Measurements from ENCODE around the gene EXOC1. TPM values are rescaled to one million over a fixed set of nuclear protein-coding genes. Genes with fewer than 3 reads are reported as not detected.

Gene EXOC1
- total and polyA plus RNA-seq, 12 donors, result 13.1 to 26.3 (median 21.5) TPM

- H3K9me3 ChIP-seq, result no peaks in the 10 kb centered on the region
- DNase-seq (no peak), ATAC-seq (peak in 3 of 8 donors; percentile 40 to 55 (median 55))
- intact Hi-C loops (cut with DNase I), result loop anchor here in 1 of 10 donors (5.0 kb wide), 1 partner anchor 40 kb away; the partner anchor contains the start of gene CEP135
- H3K36me3 ChIP-seq, result peaks cover 0 to 47% (median 8%) of the 10 kb centered on the region in 9 donors
- H3K4me1 ChIP-seq, result peaks cover 0 to 14% (median 0%) of the 10 kb centered on the region in 9 donors
- H3K4me3 ChIP-seq, result no peak overlapping the region
- H3K27me3 ChIP-seq, result no peaks in the 10 kb centered on the region
- no peak for TF ChIP-seq CTCF (IDR thresholded peaks at IDR 0.05)
- H3K27ac ChIP-seq, result peak overlapping the region in 3 of 10 donors; percentile 0 to 16 (median 10)
- 63 to 76% methylated on average over 3 of the region's 3 CpGs for WGBS, 2 donors
Measured at GRCh38 chr4:55906989-55907388, 53.5 kb downstream of the EXOC1 start.

- Histone ChIP-seq H3K27me3 (no peaks in the 10 kb centered on the region), H3K9me3 (no peaks in the 10 kb centered on the region), H3K27ac (peak overlapping the region in 1 of 10 donors; percentile 16), H3K4me1 (peaks cover 0 to 14% (median 0%) of the 10 kb centered on the region in 9 donors), H3K4me3 (peak overlapping the region in 1 of 10 donors; percentile 13), H3K36me3 (peaks cover 0 to 42% (median 8%) of the 10 kb centered on the region in 9 donors)
- DNase-seq, result no peak
- no peak for ATAC-seq
- no peak for TF ChIP-seq CTCF (IDR thresholded peaks at IDR 0.05)
- intact Hi-C loops (cut with DNase I), result loop anchor here in 1 of 10 donors (5.0 kb wide), 1 partner anchor 40 kb away; the partner anchor contains the start of gene CEP135
Measured at GRCh38 chr4:55907469-55907868, 54.0 kb downstream of the EXOC1 start.

GRCh38 chr4:55910140-55910539 lies 56.7 kb downstream of the EXOC1 start:
- intact Hi-C loops (cut with DNase I), result no loop called here
- WGBS, 2 donors, result 91 to 100% methylated on average over 1 of the region's 1 CpG
- Histone ChIP-seq H3K4me3 (no peak overlapping the region), H3K9me3 (peaks cover 0 to 10% (median 0%) of the 10 kb centered on the region in 11 donors), H3K4me1 (peaks cover 0 to 14% (median 0%) of the 10 kb centered on the region in 9 donors), H3K27me3 (no peaks in the 10 kb centered on the region), H3K27ac (no peak overlapping the region), H3K36me3 (peaks cover 0 to 17% (median 0%) of the 10 kb centered on the region in 9 donors)
- ATAC-seq, result no peak
- no peak for TF ChIP-seq CTCF (IDR thresholded peaks at IDR 0.05)
- DNase-seq, result no peak

GRCh38 chr4:55912249-55912648 lies 58.8 kb downstream of the EXOC1 start:
- DNase-seq, result no peak
- H3K4me1 ChIP-seq, result peaks cover 0 to 6% (median 0%) of the 10 kb centered on the region in 9 donors
- no peak overlapping the region for H3K27ac ChIP-seq
- no peak for TF ChIP-seq CTCF (IDR thresholded peaks at IDR 0.05)
- no peaks in the 10 kb centered on the region for H3K27me3 ChIP-seq
- H3K9me3 ChIP-seq, result peaks cover 0 to 10% (median 0%) of the 10 kb centered on the region in 11 donors
- peaks cover 0 to 3% (median 0%) of the 10 kb centered on the region in 9 donors for H3K36me3 ChIP-seq
- WGBS, 2 donors, result 83 to 84% methylated on average over 6 of the region's 6 CpGs
- ATAC-seq, result no peak
- H3K4me3 ChIP-seq, result no peak overlapping the region
- intact Hi-C loops (cut with DNase I), result no loop called here

Data from heart right ventricle (tissue), 16 donors.